Liver (tissue), 9 donors: ENCODE results near the gene EMILIN3. TPM values are rescaled to one million over a fixed set of nuclear protein-coding genes. Genes with fewer than 3 reads are reported as not detected.

Experiments used
- DNase-seq: peaks from one replicate; pipeline ENCODE4 v3.0.0-alpha.2; 2017; ENCODE audit warnings: low spot score
- H3K27ac ChIP-seq, 2 donors: one replicate each; pipeline ENCODE4 v1.7.0; 2013; ENCODE audit warnings: inconsistent platforms in 2 of 2, low read length in 2 of 2, control low read depth in 1 of 2, low read depth in 1 of 2, mild to moderate bottlenecking in 1 of 2
- H3K27me3 ChIP-seq, 4 donors: one replicate each; pipeline versions ENCODE4 v1.6.1 to v1.7.0; 2013; ENCODE audit warnings: low read length in 3 of 4, inconsistent platforms in 1 of 4, mild to moderate bottlenecking in 1 of 4, moderate library complexity in 1 of 4; ENCODE audit not compliant: control insufficient read depth in 4 of 4, insufficient read depth in 4 of 4
- H3K36me3 ChIP-seq, 4 donors: one replicate each; pipeline versions ENCODE4 v1.6.1 to v1.7.0; 2013; ENCODE audit warnings: low read length in 3 of 4, mild to moderate bottlenecking in 3 of 4, low read depth in 1 of 4, moderate library complexity in 1 of 4; ENCODE audit not compliant: control insufficient read depth in 4 of 4, insufficient read depth in 3 of 4
- H3K4me1 ChIP-seq, 4 donors: one replicate each; pipeline versions ENCODE4 v1.6.1 to v1.7.0; 2013; ENCODE audit warnings: low read length in 3 of 4, mild to moderate bottlenecking in 3 of 4, moderate library complexity in 1 of 4; ENCODE audit not compliant: control insufficient read depth in 4 of 4, insufficient read depth in 4 of 4
- H3K4me3 ChIP-seq, 3 donors: one replicate each; pipeline versions ENCODE4 v1.6.1 to v1.7.0; 2013; ENCODE audit warnings: low read length in 3 of 3, control low read depth in 1 of 3, low read depth in 1 of 3, mild to moderate bottlenecking in 1 of 3
- H3K9ac ChIP-seq, 2 donors: one replicate each; pipeline ENCODE4 v1.7.0; 2013; ENCODE audit warnings: low read length in 2 of 2, mild to moderate bottlenecking in 2 of 2, moderate library complexity in 2 of 2, control low read depth in 1 of 2, low read depth in 1 of 2
- H3K9me3 ChIP-seq, 4 donors: one replicate each; pipeline versions ENCODE4 v1.6.1 to v1.7.0; 2013; ENCODE audit warnings: low read length in 3 of 4; ENCODE audit not compliant: control insufficient read depth in 4 of 4
- CTCF ChIP-seq: fragments of 150-350 bp; IDR thresholded peaks from 2 replicates; pipeline ENCODE4 v1.5.1; 2017; ENCODE audit warnings: improper control_type of control experiment, low read depth, low read length; ENCODE audit not compliant: missing input control
- EGR1 ChIP-seq, 2 donors: IDR thresholded peaks; 2 replicates each; pipeline ENCODE4 v1.6.1; 2016 to 2018; ENCODE audit warnings: antibody characterized with exemption in 2 of 2, low read depth in 2 of 2
- FOXA1 ChIP-seq: IDR thresholded peaks from 2 replicates; pipeline ENCODE4 v1.6.1; 2016; ENCODE audit warnings: antibody characterized with exemption
- FOXA2 ChIP-seq: IDR thresholded peaks from 2 replicates; pipeline ENCODE4 v1.6.1; 2016; ENCODE audit warnings: antibody characterized with exemption
- GABPA ChIP-seq, 2 donors: IDR thresholded peaks in 1 of 2; conservative IDR thresholded peaks in 1 of 2; 2 replicates each; pipeline ENCODE4 v1.6.1; 2016; ENCODE audit warnings: antibody characterized with exemption in 2 of 2, mild to moderate bottlenecking in 1 of 2, moderate library complexity in 1 of 2
- JUND ChIP-seq, 2 donors: IDR thresholded peaks; 2 replicates each; pipeline ENCODE4 v1.6.1; 2016; ENCODE audit warnings: antibody characterized with exemption in 2 of 2
- MAX ChIP-seq: IDR thresholded peaks from 2 replicates; pipeline ENCODE4 v1.6.1; 2016; ENCODE audit warnings: antibody characterized with exemption
- RAD21 ChIP-seq, 2 donors: IDR thresholded peaks; 2 replicates each; pipeline ENCODE4 v1.6.1; 2016; ENCODE audit warnings: antibody characterized with exemption in 2 of 2, mild to moderate bottlenecking in 2 of 2
- REST ChIP-seq: IDR thresholded peaks from 2 replicates; pipeline ENCODE4 v1.6.1; 2016; ENCODE audit warnings: antibody characterized with exemption, mild to moderate bottlenecking
- RXRA ChIP-seq, 2 donors: IDR thresholded peaks; 2 replicates each; pipeline ENCODE4 v1.6.1; 2017 to 2018; ENCODE audit warnings: antibody characterized with exemption in 2 of 2, mild to moderate bottlenecking in 1 of 2
- YY1 ChIP-seq: IDR thresholded peaks from 2 replicates; pipeline ENCODE4 v1.6.1; 2016; ENCODE audit warnings: antibody characterized with exemption, mild to moderate bottlenecking
- ZBTB33 ChIP-seq: IDR thresholded peaks from 2 replicates; pipeline ENCODE4 v1.6.1; 2016; ENCODE audit warnings: antibody characterized with exemption
- WGBS: extraction: QIAGEN DNeasy Blood & Tissue Kit; methylation state at CpG from one replicate; pipeline ENCODE4 v1.1.7; 2013; 5-methylcytosine and 5-hydroxymethylcytosine counted together
- polyA plus RNA-seq, 2 donors: library from polyadenylated mRNA; stranded (reverse) in 1 of 2; unstranded in 1 of 2; fragments of 200-250 nt in 1 of 2; fragments of >200 nt in 1 of 2; fragmentation: Nextera tagmentation in 1 of 2; extraction: Ambion mirVana in 1 of 2; gene quantifications; one replicate each; pipeline versions ENCODE4 v1.2.1 to v1.2.3, GENCODE V29; 2013 to 2015
- total RNA-seq, 2 donors: library from RNA; depleted of rRNA; stranded (reverse); fragments of >200 nt; gene quantifications; one replicate each; pipeline ENCODE4 v1.2.3, GENCODE V29; 2014
- donor health status: healthy.
- donor health status: healthy.
- donor health status: healthy.
- donor health status: healthy.
- donor health status: healthy.

EMILIN3 gene
- total and polyA plus RNA-seq, 4 donors = 0.05 to 0.79 (median 0.17) TPM; not detected in 1

GRCh38 chr20:41375846-41376245, 9.2 kb upstream of the EMILIN3 start:
- Histone ChIP-seq H3K27me3 (no peaks in the 10 kb centered on the region), H3K9ac (no peak overlapping the region), H3K36me3 (no peaks in the 10 kb centered on the region), H3K4me1 (no peaks in the 10 kb centered on the region), H3K4me3 (no peak overlapping the region), H3K27ac (no peak overlapping the region), H3K9me3 (no peaks in the 10 kb centered on the region)
- TF ChIP-seq RAD21 (IDR thresholded peaks at IDR 0.05) (no peak), ZBTB33 (no peak), CTCF (no peak), REST (no peak), MAX (no peak), YY1 (no peak)
- DNase-seq = no peak
- 82% methylated on average over 9 of the region's 9 CpGs for WGBS

- 85% methylated on average over 9 of the region's 9 CpGs for WGBS
- DNase-seq = no peak
- no peak overlapping the region for H3K9ac ChIP-seq
- TF ChIP-seq MAX (no peak), FOXA2 (no peak), EGR1 (IDR thresholded peaks at IDR 0.05; ENCODE audit: low read depth in 2 of 2) (no peak), FOXA1 (no peak), JUND (IDR thresholded peaks at IDR 0.05) (no peak), RXRA (IDR thresholded peaks at IDR 0.05) (no peak), REST (no peak), GABPA (IDR thresholded peaks at IDR 0.05 in 1 of 2, conservative IDR thresholded peaks at IDR 0.05 in 1 of 2) (no peak)
- H3K9me3 ChIP-seq = no peaks in the 10 kb centered on the region
- H3K27me3 ChIP-seq = peaks cover 0 to 2% (median 0%) of the 10 kb centered on the region in 4 donors
- H3K27ac ChIP-seq = no peak overlapping the region
- no peaks in the 10 kb centered on the region for H3K36me3 ChIP-seq
- H3K4me1 ChIP-seq = no peaks in the 10 kb centered on the region
- no peak overlapping the region for H3K4me3 ChIP-seq
Observed at GRCh38 chr20:41373931-41374920, 7.6 kb upstream of the EMILIN3 start.
